CD4-positive, alpha-beta memory T cell (primary cell): ENCODE data around the gene CAT. TPM values are rescaled to one million over a fixed set of nuclear protein-coding genes. Genes with fewer than 3 reads are reported as not detected.

ENCODE experiments used
- CTCF ChIA-PET: fragments of 350-600 bp; sonication (Branson Sonifier 250); formaldehyde crosslinking; loops from one replicate; lab custom pipeline; 2021; ENCODE audit warnings: inconsistent platforms; ENCODE audit not compliant: partially characterized antibody; lab: Charles Lee
- POLR2A ChIA-PET: fragments of 350-600 bp; sonication (Branson Sonifier 250); formaldehyde crosslinking; loops from one replicate; lab custom pipeline; 2021; ENCODE audit not compliant: partially characterized antibody; lab: Charles Lee
- DNase-seq, 5 donors: peaks; one replicate each; pipeline versions ENCODE4 v3.0.0 to v3.0.0-alpha.2; 2020 to 2022; ENCODE audit warnings: mixed read lengths in 1 of 5
- H3K27ac ChIP-seq: one replicate; pipeline ENCODE4 v1.7.0; 2013; ENCODE audit warnings: low read depth, low read length
- H3K27me3 ChIP-seq: 2 replicates; pipeline ENCODE4 v1.7.0; 2013; ENCODE audit warnings: mild to moderate bottlenecking, low read length, moderate library complexity; ENCODE audit not compliant: insufficient read depth
- H3K36me3 ChIP-seq: 2 replicates; pipeline ENCODE4 v1.7.0; 2013; ENCODE audit warnings: mild to moderate bottlenecking, low read length, moderate library complexity; ENCODE audit not compliant: insufficient read depth
- H3K4me1 ChIP-seq: 2 replicates; pipeline ENCODE4 v1.7.0; 2013; ENCODE audit warnings: mild to moderate bottlenecking, low read length, moderate library complexity; ENCODE audit not compliant: insufficient read depth
- H3K4me3 ChIP-seq, 2 donors: one replicate each; pipeline ENCODE4 v1.7.0; 2013; ENCODE audit warnings: low read length in 2 of 2, mild to moderate bottlenecking in 1 of 2
- H3K9me3 ChIP-seq, 2 donors: one replicate each; pipeline ENCODE4 v1.7.0; 2013; ENCODE audit warnings: low read length in 2 of 2, control low read depth in 1 of 2; ENCODE audit not compliant: control insufficient read depth in 1 of 2
- H3K27ac Mint-ChIP-seq, 7 donors: one replicate each; pipeline ENCODE4 v1.8.0; 2020 to 2021; ENCODE audit warnings: mixed read lengths in 7 of 7, mild to moderate bottlenecking in 6 of 7, inconsistent platforms in 3 of 7, moderate library complexity in 3 of 7
- H3K27me3 Mint-ChIP-seq, 2 donors: one replicate each; pipeline ENCODE4 v1.8.0; 2020 to 2021; ENCODE audit warnings: mixed read lengths in 2 of 2
- H3K36me3 Mint-ChIP-seq, 2 donors: one replicate each; pipeline ENCODE4 v1.8.0; 2020 to 2021; ENCODE audit warnings: mixed read lengths in 2 of 2, inconsistent platforms in 1 of 2, mild to moderate bottlenecking in 1 of 2
- H3K4me1 Mint-ChIP-seq, 4 donors: one replicate each; pipeline ENCODE4 v1.8.0; 2020 to 2021; ENCODE audit warnings: mixed read lengths in 4 of 4, mild to moderate bottlenecking in 1 of 4
- H3K4me3 Mint-ChIP-seq, 8 donors: one replicate each; pipeline ENCODE4 v1.8.0; 2020 to 2021; ENCODE audit warnings: mixed read lengths in 8 of 8, mild to moderate bottlenecking in 7 of 8, moderate library complexity in 6 of 8, inconsistent platforms in 3 of 8
- H3K9me3 Mint-ChIP-seq, 8 donors: one replicate each; pipeline ENCODE4 v1.8.0; 2020 to 2021; ENCODE audit warnings: mixed read lengths in 8 of 8, mild to moderate bottlenecking in 5 of 8, inconsistent platforms in 3 of 8, moderate library complexity in 1 of 8
- intact Hi-C: fragments of 100-400 bp; cut with micrococcal nuclease; formaldehyde crosslinking; loops from one replicate; pipeline ENCODE4 v1.15.1; 2023
- polyA plus RNA-seq, 2 donors: library from polyadenylated mRNA; unstranded; fragments of 300-500 nt; fragmentation: Illumina TruSeq; gene quantifications; one replicate each; pipeline ENCODE4 v1.2.3, GENCODE V29; 2021
- total RNA-seq, 2 experiments: library from RNA; stranded (reverse); gene quantifications; one replicate each; pipeline ENCODE4 v1.2.3, GENCODE V29; 2021

The CAT gene
- total and polyA plus RNA-seq, 4 experiments from 2014 or later = 35.1 to 156 (median 59.7) TPM

DNA sequence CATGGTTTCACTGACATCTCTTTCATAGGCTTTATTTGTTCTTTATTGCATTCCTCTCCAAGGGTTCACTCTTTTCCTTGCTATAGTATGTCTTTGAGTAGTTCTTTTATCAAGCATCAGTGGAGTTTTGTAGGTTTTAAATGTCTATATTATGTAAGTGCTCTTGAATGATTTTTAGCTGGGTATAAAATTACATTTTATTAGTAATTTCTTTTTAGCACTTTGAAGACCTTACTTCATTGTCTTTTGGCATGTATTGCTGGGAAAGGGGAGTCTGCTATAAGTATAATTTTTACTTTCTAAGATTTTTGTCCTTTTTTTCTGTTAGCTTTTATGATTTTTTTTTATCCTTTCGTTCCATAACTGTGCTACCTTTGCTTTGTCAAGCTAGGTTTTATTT lies 25.5 kb upstream of the CAT start:
- no peak overlapping the region for H3K27ac ChIP-seq
- POLR2A ChIA-PET = no interaction called here
- no peak for DNase-seq

GRCh38 chr11:34415538-34415937 lies 23.2 kb upstream of the CAT start:
- H3K27ac Mint-ChIP-seq = no peak overlapping the region
- H3K27me3 Mint-ChIP-seq = peaks cover 11 to 13% of the 10 kb centered on the region in 2 donors
- no peaks in the 10 kb centered on the region for H3K4me1 Mint-ChIP-seq
- intact Hi-C loops = no loop called here
- no peaks in the 10 kb centered on the region for H3K36me3 ChIP-seq
- H3K9me3 ChIP-seq = no peaks in the 10 kb centered on the region
- H3K9me3 Mint-ChIP-seq = peaks cover 6 to 36% (median 26%) of the 10 kb centered on the region in 8 donors
- H3K36me3 Mint-ChIP-seq = peaks cover 3 to 6% of the 10 kb centered on the region in 2 donors
- H3K27ac ChIP-seq = no peak overlapping the region
- H3K4me3 ChIP-seq = no peak overlapping the region
- no peaks in the 10 kb centered on the region for H3K27me3 ChIP-seq
- ChIA-PET POLR2A (no interaction called here), CTCF (no interaction called here)
- DNase-seq = no peak
- H3K4me3 Mint-ChIP-seq = no peak overlapping the region
- H3K4me1 ChIP-seq = no peaks in the 10 kb centered on the region

More for the DNA sequence above, 25.5 kb upstream of the CAT start:
- no peaks in the 10 kb centered on the region for H3K4me1 ChIP-seq
- H3K27me3 ChIP-seq = no peaks in the 10 kb centered on the region
- Mint-ChIP-seq H3K27me3 (peaks cover 13 to 19% of the 10 kb centered on the region in 2 donors), H3K4me3 (no peak overlapping the region), H3K9me3 (peaks cover 6 to 37% (median 26%) of the 10 kb centered on the region in 8 donors), H3K36me3 (peaks cover 3 to 6% of the 10 kb centered on the region in 2 donors), H3K4me1 (peaks cover 0 to 1% (median 0%) of the 10 kb centered on the region in 4 donors), H3K27ac (no peak overlapping the region)
- no peaks in the 10 kb centered on the region for H3K36me3 ChIP-seq
- H3K4me3 ChIP-seq = no peak overlapping the region
- intact Hi-C loops = no loop called here
- CTCF ChIA-PET = interaction anchor here (0.9 kb wide), 2 partner anchors 16 to 239 kb away, joined by 3 read pairs; no protein-coding TSS in a partner anchor
- no peaks in the 10 kb centered on the region for H3K9me3 ChIP-seq

GRCh38 chr11:34416088-34416487 lies 22.6 kb upstream of the CAT start:
- H3K4me1 ChIP-seq = no peaks in the 10 kb centered on the region
- no peaks in the 10 kb centered on the region for H3K27me3 ChIP-seq
- Mint-ChIP-seq H3K27me3 (peaks cover 12 to 13% of the 10 kb centered on the region in 2 donors), H3K27ac (no peak overlapping the region), H3K4me3 (no peak overlapping the region), H3K36me3 (peaks cover 3 to 6% of the 10 kb centered on the region in 2 donors), H3K4me1 (no peaks in the 10 kb centered on the region), H3K9me3 (peaks cover 6 to 36% (median 26%) of the 10 kb centered on the region in 8 donors)
- no peak for DNase-seq
- intact Hi-C loops = no loop called here
- no peaks in the 10 kb centered on the region for H3K9me3 ChIP-seq
- ChIA-PET POLR2A (no interaction called here), CTCF (no interaction called here)
- no peak overlapping the region for H3K27ac ChIP-seq
- H3K36me3 ChIP-seq = no peaks in the 10 kb centered on the region
- H3K4me3 ChIP-seq = no peak overlapping the region

GRCh38 chr11:34416766-34417165 lies 22.0 kb upstream of the CAT start:
- POLR2A ChIA-PET = no interaction called here
- peaks cover 6 to 33% (median 25%) of the 10 kb centered on the region in 8 donors for H3K9me3 Mint-ChIP-seq
- Histone ChIP-seq H3K27me3 (no peaks in the 10 kb centered on the region), H3K36me3 (no peaks in the 10 kb centered on the region), H3K9me3 (no peaks in the 10 kb centered on the region), H3K4me1 (no peaks in the 10 kb centered on the region), H3K4me3 (no peak overlapping the region), H3K27ac (no peak overlapping the region)
- DNase-seq = no peak
- H3K4me3 Mint-ChIP-seq = no peak overlapping the region
- no peaks in the 10 kb centered on the region for H3K4me1 Mint-ChIP-seq
- CTCF ChIA-PET = no interaction called here
- H3K27me3 Mint-ChIP-seq = peaks cover 12 to 13% of the 10 kb centered on the region in 2 donors
- H3K36me3 Mint-ChIP-seq = peaks cover 3 to 6% of the 10 kb centered on the region in 2 donors
- no peak overlapping the region for H3K27ac Mint-ChIP-seq
- intact Hi-C loops = loop anchor here (1.0 kb wide), 1 partner anchor 52 kb away; no protein-coding TSS in a partner anchor

GRCh38 chr11:34417202-34417601 lies 21.5 kb upstream of the CAT start:
- H3K27me3 Mint-ChIP-seq = peaks cover 12 to 13% of the 10 kb centered on the region in 2 donors
- intact Hi-C loops = loop anchor here (1.0 kb wide), 1 partner anchor 51 kb away; no protein-coding TSS in a partner anchor
- no peak overlapping the region for H3K4me3 ChIP-seq
- H3K9me3 Mint-ChIP-seq = peaks cover 6 to 30% (median 24%) of the 10 kb centered on the region in 8 donors
- no peaks in the 10 kb centered on the region for H3K4me1 ChIP-seq
- no peaks in the 10 kb centered on the region for H3K36me3 ChIP-seq
- H3K4me1 Mint-ChIP-seq = peaks cover 0 to 1% (median 0%) of the 10 kb centered on the region in 4 donors
- POLR2A ChIA-PET = no interaction called here
- H3K27ac Mint-ChIP-seq = no peak overlapping the region
- no peaks in the 10 kb centered on the region for H3K27me3 ChIP-seq
- no peak overlapping the region for H3K27ac ChIP-seq
- no peak for DNase-seq
- H3K36me3 Mint-ChIP-seq = peaks cover 3 to 6% of the 10 kb centered on the region in 2 donors
- no peak overlapping the region for H3K4me3 Mint-ChIP-seq
- CTCF ChIA-PET = interaction anchor here (1.2 kb wide), 1 partner anchor 53 kb away, joined by 3 read pairs; no protein-coding TSS in a partner anchor
- H3K9me3 ChIP-seq = no peaks in the 10 kb centered on the region

DNA sequence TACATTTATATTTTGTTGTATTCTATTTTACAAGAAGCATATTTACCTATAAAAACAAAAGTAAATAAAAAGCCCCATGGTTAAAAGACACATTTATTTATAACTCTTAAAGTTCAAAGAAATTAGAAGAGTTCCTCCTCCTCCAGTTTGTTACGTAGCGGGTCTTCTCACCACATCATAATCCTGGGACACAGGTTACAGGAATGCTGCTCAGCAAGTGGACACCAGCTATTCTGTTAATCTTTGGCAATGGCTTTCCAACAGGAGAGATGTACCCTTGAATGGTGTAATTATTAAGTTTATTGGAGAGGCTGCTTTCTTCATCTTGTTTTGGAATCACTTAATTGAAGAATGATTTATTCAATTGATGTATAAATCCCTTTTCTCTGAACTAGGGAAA lies 19.6 kb upstream of the CAT start:
- DNase-seq = no peak
- peaks cover 0 to 6% of the 10 kb centered on the region in 2 donors for H3K36me3 Mint-ChIP-seq
- peaks cover 0 to 3% (median 0%) of the 10 kb centered on the region in 4 donors for H3K4me1 Mint-ChIP-seq
- H3K4me3 ChIP-seq = no peak overlapping the region
- no peaks in the 10 kb centered on the region for H3K9me3 ChIP-seq
- H3K27ac ChIP-seq = no peak overlapping the region
- no peak overlapping the region for H3K4me3 Mint-ChIP-seq
- no peaks in the 10 kb centered on the region for H3K27me3 ChIP-seq
- no peaks in the 10 kb centered on the region for H3K36me3 ChIP-seq
- ChIA-PET POLR2A (no interaction called here), CTCF (no interaction called here)
- no peak overlapping the region for H3K27ac Mint-ChIP-seq
- intact Hi-C loops = no loop called here
- no peaks in the 10 kb centered on the region for H3K4me1 ChIP-seq
- H3K27me3 Mint-ChIP-seq = peaks cover 10 to 15% of the 10 kb centered on the region in 2 donors
- H3K9me3 Mint-ChIP-seq = peaks cover 0 to 14% (median 7%) of the 10 kb centered on the region in 8 donors

GRCh38 chr11:34423300-34423699 lies 15.4 kb upstream of the CAT start:
- no peaks in the 10 kb centered on the region for H3K9me3 Mint-ChIP-seq
- ChIA-PET CTCF (no interaction called here), POLR2A (no interaction called here)
- H3K4me3 Mint-ChIP-seq = no peak overlapping the region
- H3K27ac Mint-ChIP-seq = no peak overlapping the region
- no peak overlapping the region for H3K27ac ChIP-seq
- H3K9me3 ChIP-seq = no peaks in the 10 kb centered on the region
- H3K4me1 Mint-ChIP-seq = peaks cover 0 to 3% (median 0%) of the 10 kb centered on the region in 4 donors
- H3K27me3 Mint-ChIP-seq = peaks cover 7 to 9% of the 10 kb centered on the region in 2 donors
- no peak overlapping the region for H3K4me3 ChIP-seq
- DNase-seq = no peak
- H3K36me3 ChIP-seq = no peaks in the 10 kb centered on the region
- H3K27me3 ChIP-seq = no peaks in the 10 kb centered on the region
- intact Hi-C loops = no loop called here
- no peaks in the 10 kb centered on the region for H3K36me3 Mint-ChIP-seq
- H3K4me1 ChIP-seq = no peaks in the 10 kb centered on the region
